Skeletal muscle tissue (tissue), 4 donors: Measurements from ENCODE around the gene MAGI1. TPM values are rescaled to one million over a fixed set of nuclear protein-coding genes. Genes with fewer than 3 reads are reported as not detected.

Experiments used
- H3K27ac ChIP-seq: one replicate; pipeline ENCODE4 v1.7.0; 2013; ENCODE audit warnings: mild to moderate bottlenecking, low read depth, low read length, inconsistent platforms
- H3K27me3 ChIP-seq, 3 donors: one replicate each; pipeline ENCODE4 v1.7.0; 2013; ENCODE audit warnings: low read length in 3 of 3; ENCODE audit not compliant: control insufficient read depth in 3 of 3, insufficient read depth in 3 of 3
- H3K36me3 ChIP-seq, 3 donors: one replicate each; pipeline ENCODE4 v1.7.0; 2013; ENCODE audit warnings: low read length in 3 of 3; ENCODE audit not compliant: control insufficient read depth in 3 of 3, insufficient read depth in 3 of 3
- H3K4me1 ChIP-seq, 3 donors: one replicate each; pipeline ENCODE4 v1.7.0; 2013; ENCODE audit warnings: low read length in 3 of 3, mild to moderate bottlenecking in 3 of 3; ENCODE audit not compliant: control insufficient read depth in 3 of 3, insufficient read depth in 3 of 3
- H3K4me3 ChIP-seq, 3 donors: one replicate each; pipeline ENCODE4 v1.7.0; 2013; ENCODE audit warnings: low read length in 3 of 3
- H3K9ac ChIP-seq, 3 donors: one replicate each; pipeline ENCODE4 v1.7.0; 2013; ENCODE audit warnings: low read length in 3 of 3, mild to moderate bottlenecking in 3 of 3, moderate library complexity in 2 of 3, low read depth in 1 of 3
- H3K9me3 ChIP-seq, 3 donors: one replicate each; pipeline ENCODE4 v1.7.0; 2013; ENCODE audit warnings: low read length in 3 of 3; ENCODE audit not compliant: control insufficient read depth in 3 of 3
- total RNA-seq: library from RNA; depleted of rRNA; stranded (reverse); fragments of >200 nt; gene quantifications from one replicate; pipeline ENCODE4 v1.2.3, GENCODE V29; 2014
- donor health status: Osteomylitis.

Gene MAGI1
- total RNA-seq, 1 donor from 2014 or later, result 23.5 TPM

DNA sequence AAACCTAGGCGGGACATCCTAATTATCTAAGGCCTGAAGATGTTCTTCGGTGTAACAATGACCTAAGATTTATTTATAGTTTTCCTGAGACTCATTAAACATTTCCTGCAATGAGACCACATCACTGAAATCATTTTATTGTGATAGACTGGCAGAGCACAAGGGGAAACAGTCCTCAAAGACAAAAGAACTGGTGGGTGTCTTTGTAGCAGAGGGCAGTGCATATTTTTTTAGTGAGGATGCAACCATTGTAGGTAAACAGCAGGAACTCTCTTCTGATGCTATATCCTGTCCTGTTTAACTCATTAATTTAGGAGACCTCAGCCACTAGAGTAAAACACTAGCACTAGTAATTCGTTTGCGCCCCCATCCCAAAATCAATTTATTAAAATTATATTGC lies 100.0 kb downstream of the MAGI1 start:
- Histone ChIP-seq H3K27ac (no peak overlapping the region), H3K4me3 (no peak overlapping the region), H3K4me1 (peaks cover 0 to 6% (median 2%) of the 10 kb centered on the region in 3 donors), H3K9ac (no peak overlapping the region), H3K9me3 (no peaks in the 10 kb centered on the region), H3K27me3 (no peaks in the 10 kb centered on the region), H3K36me3 (no peaks in the 10 kb centered on the region)

DNA sequence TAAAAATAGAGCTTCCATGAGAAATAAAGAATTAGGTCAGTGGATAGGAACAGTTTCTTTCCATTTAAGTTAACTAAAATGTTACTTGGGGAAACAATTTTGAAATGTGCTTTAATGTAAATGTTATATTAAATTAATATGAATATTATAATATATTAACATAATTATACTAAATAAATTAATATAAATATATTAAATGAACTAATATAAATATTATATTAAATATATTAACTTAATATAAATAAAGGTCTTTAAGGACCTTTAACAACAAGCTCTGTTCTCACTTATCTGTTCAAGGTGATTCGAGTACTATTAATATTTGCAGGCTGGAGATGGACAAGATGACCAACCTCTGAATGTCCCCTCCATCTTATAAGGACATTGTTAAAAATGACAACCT lies 100.6 kb downstream of the MAGI1 start:
- Histone ChIP-seq H3K4me3 (no peak overlapping the region), H3K36me3 (no peaks in the 10 kb centered on the region), H3K27ac (no peak overlapping the region), H3K27me3 (no peaks in the 10 kb centered on the region), H3K9me3 (peaks cover 0 to 2% (median 0%) of the 10 kb centered on the region in 3 donors), H3K9ac (no peak overlapping the region), H3K4me1 (peaks cover 0 to 6% (median 2%) of the 10 kb centered on the region in 3 donors)

- no peaks in the 10 kb centered on the region for H3K27me3 ChIP-seq
- no peak overlapping the region for H3K9ac ChIP-seq
- no peak overlapping the region for H3K27ac ChIP-seq
- H3K4me1 ChIP-seq, result peaks cover 0 to 6% (median 2%) of the 10 kb centered on the region in 3 donors
- no peak overlapping the region for H3K4me3 ChIP-seq
- H3K9me3 ChIP-seq, result peaks cover 0 to 4% (median 0%) of the 10 kb centered on the region in 3 donors
- no peaks in the 10 kb centered on the region for H3K36me3 ChIP-seq
Observed at GRCh38 chr3:65936908-65937638, 101.6 kb downstream of the MAGI1 start.

GRCh38 chr3:65935724-65936123 lies 103.0 kb downstream of the MAGI1 start:
- peaks cover 0 to 4% (median 0%) of the 10 kb centered on the region in 3 donors for H3K9me3 ChIP-seq
- no peaks in the 10 kb centered on the region for H3K36me3 ChIP-seq
- H3K9ac ChIP-seq, result no peak overlapping the region
- H3K4me3 ChIP-seq, result no peak overlapping the region
- no peaks in the 10 kb centered on the region for H3K27me3 ChIP-seq
- H3K4me1 ChIP-seq, result peaks cover 0 to 6% (median 2%) of the 10 kb centered on the region in 3 donors
- H3K27ac ChIP-seq, result no peak overlapping the region

DNA sequence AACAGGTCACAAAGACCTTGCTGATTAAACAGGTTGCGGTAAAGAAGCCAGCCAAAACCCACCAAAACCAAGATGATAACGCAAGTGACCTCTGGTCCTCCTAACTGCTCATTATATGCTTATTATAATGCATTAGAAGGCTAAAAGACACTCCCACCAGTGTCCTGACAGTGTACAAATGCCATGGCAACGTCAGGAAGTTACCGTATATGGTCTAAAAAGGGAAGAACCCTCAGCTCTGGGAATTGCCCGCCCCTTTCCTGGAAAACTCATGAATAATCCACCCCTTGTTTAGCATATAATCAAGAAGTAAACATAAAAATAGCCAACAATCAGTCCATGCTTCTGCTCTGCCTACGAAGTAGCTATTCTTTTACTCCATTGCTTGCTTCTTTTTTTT lies 108.1 kb downstream of the MAGI1 start:
- Histone ChIP-seq H3K27ac (no peak overlapping the region), H3K4me1 (peaks cover 0 to 3% (median 0%) of the 10 kb centered on the region in 3 donors)

DNA sequence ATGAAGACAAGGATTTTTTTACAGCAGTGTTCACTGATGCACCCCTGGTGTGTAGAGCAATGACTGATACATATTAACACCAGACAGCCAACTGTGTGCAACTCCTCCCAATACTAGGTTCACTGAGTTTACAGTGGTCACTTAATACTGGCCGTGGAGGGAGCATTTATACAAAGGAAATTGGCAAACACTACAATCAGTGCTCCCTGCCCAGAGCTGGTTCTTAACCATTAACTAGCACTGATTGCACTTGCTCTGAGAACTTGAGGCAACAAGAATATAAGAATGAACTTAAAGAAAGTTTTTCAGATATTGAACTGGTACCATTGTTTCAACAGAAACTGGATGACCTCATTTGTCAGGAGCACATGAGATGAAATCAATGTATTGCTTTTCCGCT lies 110.6 kb downstream of the MAGI1 start:
- H3K27ac ChIP-seq, result no peak overlapping the region
- no peak overlapping the region for H3K4me3 ChIP-seq
- no peak overlapping the region for H3K9ac ChIP-seq
- no peaks in the 10 kb centered on the region for H3K36me3 ChIP-seq
- peaks cover 0 to 3% (median 0%) of the 10 kb centered on the region in 3 donors for H3K4me1 ChIP-seq
- peaks cover 0 to 1% (median 0%) of the 10 kb centered on the region in 3 donors for H3K9me3 ChIP-seq
- H3K27me3 ChIP-seq, result no peaks in the 10 kb centered on the region

More for the DNA sequence above, 108.1 kb downstream of the MAGI1 start:
- Histone ChIP-seq H3K9ac (no peak overlapping the region), H3K27me3 (no peaks in the 10 kb centered on the region), H3K36me3 (no peaks in the 10 kb centered on the region), H3K4me3 (no peak overlapping the region), H3K9me3 (peaks cover 0 to 4% (median 0%) of the 10 kb centered on the region in 3 donors)

DNA sequence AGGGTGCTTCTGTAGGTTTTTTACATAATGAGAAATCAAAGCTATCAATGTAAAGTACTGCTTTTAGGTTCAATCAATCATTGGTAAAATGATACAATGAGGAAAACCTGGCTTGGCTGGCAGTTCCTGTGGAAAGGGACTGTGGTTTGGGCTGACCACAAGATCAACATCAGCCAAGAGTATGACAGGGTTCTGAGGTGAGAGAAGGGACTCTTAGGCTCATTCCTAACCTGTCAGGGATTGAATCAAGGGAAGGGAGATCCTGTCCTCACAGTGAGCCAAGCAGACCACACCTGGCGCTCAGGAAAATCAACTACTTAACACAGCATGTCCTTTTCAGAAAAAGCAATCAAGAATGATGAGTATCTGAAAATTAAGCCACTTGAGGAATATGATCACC lies 111.1 kb downstream of the MAGI1 start:
- H3K4me3 ChIP-seq, result no peak overlapping the region
- H3K9ac ChIP-seq, result no peak overlapping the region
- no peak overlapping the region for H3K27ac ChIP-seq
- H3K4me1 ChIP-seq, result peaks cover 3 to 4% (median 4%) of the 10 kb centered on the region in 3 donors
- H3K27me3 ChIP-seq, result no peaks in the 10 kb centered on the region
- H3K36me3 ChIP-seq, result no peaks in the 10 kb centered on the region
- no peaks in the 10 kb centered on the region for H3K9me3 ChIP-seq

- Histone ChIP-seq H3K27ac (no peak overlapping the region), H3K27me3 (no peaks in the 10 kb centered on the region), H3K9me3 (no peaks in the 10 kb centered on the region)
Observed at GRCh38 chr3:65925254-65925954, 113.3 kb downstream of the MAGI1 start.

GRCh38 chr3:65924762-65925161 lies 114.0 kb downstream of the MAGI1 start:
- H3K9ac ChIP-seq, result no peak overlapping the region
- H3K27me3 ChIP-seq, result no peaks in the 10 kb centered on the region
- H3K36me3 ChIP-seq, result no peaks in the 10 kb centered on the region
- no peaks in the 10 kb centered on the region for H3K9me3 ChIP-seq
- no peak overlapping the region for H3K27ac ChIP-seq
- H3K4me3 ChIP-seq, result no peak overlapping the region
- H3K4me1 ChIP-seq, result peaks cover 5 to 8% (median 8%) of the 10 kb centered on the region in 3 donors

More at GRCh38 chr3:65925254-65925954, 113.3 kb downstream of the MAGI1 start:
- H3K4me1 ChIP-seq, result peaks cover 5 to 8% (median 8%) of the 10 kb centered on the region in 3 donors
- H3K36me3 ChIP-seq, result no peaks in the 10 kb centered on the region
- no peak overlapping the region for H3K4me3 ChIP-seq
- no peak overlapping the region for H3K9ac ChIP-seq

- no peak overlapping the region for H3K27ac ChIP-seq
- no peak overlapping the region for H3K4me3 ChIP-seq
- no peaks in the 10 kb centered on the region for H3K27me3 ChIP-seq
- no peaks in the 10 kb centered on the region for H3K9me3 ChIP-seq
- no peaks in the 10 kb centered on the region for H3K36me3 ChIP-seq
- peaks cover 4 to 8% (median 5%) of the 10 kb centered on the region in 3 donors for H3K4me1 ChIP-seq
- H3K9ac ChIP-seq, result no peak overlapping the region
Observed at GRCh38 chr3:65922441-65922840, 116.3 kb downstream of the MAGI1 start.
